ENCODE results near the gene RSPH3. TPM values are rescaled to one million over a fixed set of nuclear protein-coding genes. Genes with fewer than 3 reads are reported as not detected.

Gene RSPH3
- total and polyA plus RNA-seq, 2 donors: 1.9 to 3.6 TPM

GRCh38 chr6:158934157-158934556, 65.8 kb downstream of the RSPH3 start:
- no peaks in the 10 kb centered on the region for H3K9me3 ChIP-seq (ENCODE audit: control insufficient read depth in 2 of 2, insufficient read depth in 1 of 2, low read length in 1 of 2)
- no peak overlapping the region for H3K27ac ChIP-seq (ENCODE audit: low read depth in 1 of 2, low read length in 1 of 2)
- WGBS: 97% methylated on average over 5 of the region's 5 CpGs
- DNase-seq (ENCODE audit: low read depth in 6 of 9, low spot score in 9 of 9): no peak
- H3K4me1 ChIP-seq (ENCODE audit: control insufficient read depth in 2 of 2, insufficient read depth in 2 of 2, low read length in 2 of 2): peaks cover 0 to 6% of the 10 kb centered on the region in 2 donors
- H3K27me3 ChIP-seq (ENCODE audit: control insufficient read depth in 2 of 2, insufficient read depth in 1 of 2, low read length in 1 of 2): peaks cover 0 to 12% of the 10 kb centered on the region in 2 donors
- no peaks in the 10 kb centered on the region for H3K36me3 ChIP-seq (ENCODE audit: control insufficient read depth in 2 of 2, insufficient read depth in 2 of 2, low read length in 1 of 2)
- no peak overlapping the region for H3K4me3 ChIP-seq (ENCODE audit: low read length in 2 of 2)

GRCh38 chr6:158933079-158933595, 66.9 kb downstream of the RSPH3 start:
- Histone ChIP-seq H3K27ac (ENCODE audit: low read depth in 1 of 2, low read length in 1 of 2) (no peak overlapping the region), H3K27me3 (ENCODE audit: control insufficient read depth in 2 of 2, insufficient read depth in 1 of 2, low read length in 1 of 2) (peaks cover 0 to 3% of the 10 kb centered on the region in 2 donors), H3K4me3 (ENCODE audit: low read length in 2 of 2) (no peak overlapping the region), H3K4me1 (ENCODE audit: control insufficient read depth in 2 of 2, insufficient read depth in 2 of 2, low read length in 2 of 2) (no peaks in the 10 kb centered on the region), H3K9me3 (ENCODE audit: control insufficient read depth in 2 of 2, insufficient read depth in 1 of 2, low read length in 1 of 2) (no peaks in the 10 kb centered on the region), H3K36me3 (ENCODE audit: control insufficient read depth in 2 of 2, insufficient read depth in 2 of 2, low read length in 1 of 2) (no peaks in the 10 kb centered on the region)
- 95% methylated on average over 4 of the region's 4 CpGs for WGBS
- no peak for DNase-seq (ENCODE audit: low read depth in 6 of 9, low spot score in 9 of 9)

GRCh38 chr6:158928068-158928467, 71.9 kb downstream of the RSPH3 start:
- no peaks in the 10 kb centered on the region for H3K9me3 ChIP-seq (ENCODE audit: control insufficient read depth in 2 of 2, insufficient read depth in 1 of 2, low read length in 1 of 2)
- WGBS: over 99% methylated on average over 2 of the region's 2 CpGs
- H3K27ac ChIP-seq (ENCODE audit: low read depth in 1 of 2, low read length in 1 of 2): no peak overlapping the region
- no peaks in the 10 kb centered on the region for H3K27me3 ChIP-seq (ENCODE audit: control insufficient read depth in 2 of 2, insufficient read depth in 1 of 2, low read length in 1 of 2)
- no peak for DNase-seq (ENCODE audit: low read depth in 6 of 9, low spot score in 9 of 9)
- H3K36me3 ChIP-seq (ENCODE audit: control insufficient read depth in 2 of 2, insufficient read depth in 2 of 2, low read length in 1 of 2): no peaks in the 10 kb centered on the region
- H3K4me3 ChIP-seq (ENCODE audit: low read length in 2 of 2): no peak overlapping the region
- no peaks in the 10 kb centered on the region for H3K4me1 ChIP-seq (ENCODE audit: control insufficient read depth in 2 of 2, insufficient read depth in 2 of 2, low read length in 2 of 2)

GRCh38 chr6:158926414-158926813, 73.6 kb downstream of the RSPH3 start:
- DNase-seq (ENCODE audit: low read depth in 6 of 9, low spot score in 9 of 9): no peak
- H3K9me3 ChIP-seq (ENCODE audit: control insufficient read depth in 2 of 2, insufficient read depth in 1 of 2, low read length in 1 of 2): no peaks in the 10 kb centered on the region
- no peaks in the 10 kb centered on the region for H3K36me3 ChIP-seq (ENCODE audit: control insufficient read depth in 2 of 2, insufficient read depth in 2 of 2, low read length in 1 of 2)
- H3K27me3 ChIP-seq (ENCODE audit: control insufficient read depth in 2 of 2, insufficient read depth in 1 of 2, low read length in 1 of 2): no peaks in the 10 kb centered on the region
- 97% methylated on average over 6 of the region's 6 CpGs for WGBS
- no peaks in the 10 kb centered on the region for H3K4me1 ChIP-seq (ENCODE audit: control insufficient read depth in 2 of 2, insufficient read depth in 2 of 2, low read length in 2 of 2)
- no peak overlapping the region for H3K4me3 ChIP-seq (ENCODE audit: low read length in 2 of 2)
- H3K27ac ChIP-seq (ENCODE audit: low read depth in 1 of 2, low read length in 1 of 2): no peak overlapping the region

- H3K9me3 ChIP-seq (ENCODE audit: control insufficient read depth in 2 of 2, insufficient read depth in 1 of 2, low read length in 1 of 2): no peaks in the 10 kb centered on the region
- H3K4me3 ChIP-seq (ENCODE audit: low read length in 2 of 2): no peak overlapping the region
- DNase-seq (ENCODE audit: low read depth in 6 of 9, low spot score in 9 of 9): no peak
- no peak overlapping the region for H3K27ac ChIP-seq (ENCODE audit: low read depth in 1 of 2, low read length in 1 of 2)
- H3K36me3 ChIP-seq (ENCODE audit: control insufficient read depth in 2 of 2, insufficient read depth in 2 of 2, low read length in 1 of 2): no peaks in the 10 kb centered on the region
- no peaks in the 10 kb centered on the region for H3K27me3 ChIP-seq (ENCODE audit: control insufficient read depth in 2 of 2, insufficient read depth in 1 of 2, low read length in 1 of 2)
- no peaks in the 10 kb centered on the region for H3K4me1 ChIP-seq (ENCODE audit: control insufficient read depth in 2 of 2, insufficient read depth in 2 of 2, low read length in 2 of 2)
- 93% methylated on average over 4 of the region's 4 CpGs for WGBS
These were observed 75.2 kb downstream of the RSPH3 start for GRCh38 chr6:158924499-158925455.

GRCh38 chr6:158923805-158924498, 76.0 kb downstream of the RSPH3 start:
- Histone ChIP-seq H3K27me3 (ENCODE audit: control insufficient read depth in 2 of 2, insufficient read depth in 1 of 2, low read length in 1 of 2) (no peaks in the 10 kb centered on the region), H3K27ac (ENCODE audit: low read depth in 1 of 2, low read length in 1 of 2) (no peak overlapping the region), H3K36me3 (ENCODE audit: control insufficient read depth in 2 of 2, insufficient read depth in 2 of 2, low read length in 1 of 2) (no peaks in the 10 kb centered on the region), H3K4me3 (ENCODE audit: low read length in 2 of 2) (no peak overlapping the region), H3K9me3 (ENCODE audit: control insufficient read depth in 2 of 2, insufficient read depth in 1 of 2, low read length in 1 of 2) (no peaks in the 10 kb centered on the region), H3K4me1 (ENCODE audit: control insufficient read depth in 2 of 2, insufficient read depth in 2 of 2, low read length in 2 of 2) (no peaks in the 10 kb centered on the region)
- no peak for DNase-seq (ENCODE audit: low read depth in 6 of 9, low spot score in 9 of 9)
- WGBS: 97% methylated on average over 14 of the region's 14 CpGs

Other genes with a start within 250 kb of the RSPH3 start
- gene EZR, start 180.8 kb downstream of the RSPH3 start, total RNA-seq: 132 TPM
- 165 TPM for gene EZR, start 180.8 kb downstream of the RSPH3 start, polyA plus RNA-seq
- 22.3 TPM for gene TAGAP, start 44.8 kb upstream of the RSPH3 start, total RNA-seq
- 13.9 TPM for gene TAGAP, start 44.8 kb upstream of the RSPH3 start, polyA plus RNA-seq
- 0.47 TPM for gene FNDC1, start 169.2 kb upstream of the RSPH3 start, total RNA-seq
- 0.07 TPM for gene FNDC1, start 169.2 kb upstream of the RSPH3 start, polyA plus RNA-seq